HEK293 (cell line): ENCODE results near the gene CAMK2D.

Source experiments
- CTCF ChIA-PET: fragments of 350-600 bp; formaldehyde crosslinking; extraction: SDS; loops from one replicate; lab custom pipeline; 2021; ENCODE audit warnings: antibody characterized with exemption; lab: Yijun Ruan, JAX
- POLR2A ChIA-PET: fragments of 300-600 bp; formaldehyde crosslinking; extraction: SDS; loops from one replicate; lab custom pipeline; 2020; ENCODE audit warnings: antibody characterized with exemption, inconsistent platforms; lab: Yijun Ruan, JAX
- H3K27ac ChIP-seq: fragments of 200-500 bp; sonication (Bioruptor generic); 2 replicates; pipeline ENCODE4 v1.5.1; 2014; ENCODE audit warnings: low read depth, low read length, control low read depth, inconsistent platforms; ENCODE audit errors: extremely low read depth
- H3K36me3 ChIP-seq, 2 experiments: fragments of 200-500 bp in 1 of 2; sonication (Bioruptor generic) in 1 of 2; 1 replicate in 1 of 2; 2 replicates in 1 of 2; pipeline ENCODE4 v1.5.1; 2014 to 2017; ENCODE audit warnings: inconsistent platforms in 2 of 2, low read length in 2 of 2; ENCODE audit not compliant: control insufficient read depth in 2 of 2, insufficient read depth in 1 of 2
- H3K4me1 ChIP-seq: fragments of 200-500 bp; sonication (Bioruptor generic); 2 replicates; pipeline ENCODE4 v1.5.1; 2014; ENCODE audit warnings: mild to moderate bottlenecking, low read length, inconsistent platforms; ENCODE audit not compliant: control insufficient read depth, insufficient read depth
- H3K4me3 ChIP-seq: 2 replicates; pipeline ENCODE4 v1.5.1; 2011; ENCODE audit warnings: low read depth, mild to moderate bottlenecking, control low read depth, low read length, moderate library complexity
- H3K9me3 ChIP-seq: fragments of 200-500 bp; sonication (Bioruptor generic); 2 replicates; pipeline ENCODE4 v1.5.1; 2014; ENCODE audit warnings: low read depth, low read length, inconsistent platforms; ENCODE audit not compliant: control insufficient read depth, insufficient read depth
- FEZF1 ChIP-seq: fragments of 450-650 bp; formaldehyde crosslinking; IDR thresholded peaks from 2 replicates; pipeline ENCODE4 v1.5.1; 2016; ENCODE audit warnings: missing biosample characterization, missing genetic modification characterization
- HOXC10 ChIP-seq: sonication (generic); formaldehyde crosslinking; IDR thresholded peaks from 2 replicates; pipeline ENCODE4 v1.8.1; 2023; ENCODE audit warnings: mild to moderate bottlenecking, missing genetic modification reagents
- OVOL3 ChIP-seq: fragments of 450-650 bp; formaldehyde crosslinking; IDR thresholded peaks from 2 replicates; pipeline ENCODE4 v1.5.1; 2016; ENCODE audit warnings: missing biosample characterization, missing genetic modification characterization
- ZNF157 ChIP-seq: fragments of 450-650 bp; formaldehyde crosslinking; IDR thresholded peaks from 2 replicates; pipeline ENCODE4 v1.5.1; 2016; ENCODE audit warnings: missing biosample characterization, missing genetic modification characterization
- ZNF184 ChIP-seq: fragments of 450-650 bp; IDR thresholded peaks from 2 replicates; pipeline ENCODE4 v1.5.1; 2018; ENCODE audit warnings: missing biosample characterization, mild to moderate bottlenecking, missing genetic modification characterization
- ZNF324 ChIP-seq: fragments of 450-650 bp; formaldehyde crosslinking; IDR thresholded peaks from 2 replicates; pipeline ENCODE4 v1.5.1; 2016; ENCODE audit warnings: missing biosample characterization, missing genetic modification characterization
- ZNF366 ChIP-seq: fragments of 450-650 bp; formaldehyde crosslinking; conservative IDR thresholded peaks from 2 replicates; pipeline ENCODE4 v1.5.1; 2016; ENCODE audit warnings: missing biosample characterization, missing genetic modification characterization
- ZNF48 ChIP-seq: fragments of 450-650 bp; formaldehyde crosslinking; IDR thresholded peaks from 2 replicates; pipeline ENCODE4 v1.5.1; 2016; ENCODE audit warnings: missing biosample characterization, missing genetic modification characterization
- ZNF510 ChIP-seq: fragments of 450-650 bp; formaldehyde crosslinking; IDR thresholded peaks from 2 replicates; pipeline ENCODE4 v1.5.1; 2018; ENCODE audit warnings: mild to moderate bottlenecking, missing genetic modification characterization, missing biosample characterization; ENCODE audit not compliant: insufficient replicate concordance
- ZNF560 ChIP-seq: fragments of 450-650 bp; formaldehyde crosslinking; IDR thresholded peaks from 2 replicates; pipeline ENCODE4 v1.5.1; 2017; ENCODE audit warnings: missing biosample characterization, missing genetic modification characterization, borderline replicate concordance
- ZNF701 ChIP-seq: fragments of 450-650 bp; formaldehyde crosslinking; IDR thresholded peaks from 2 replicates; pipeline ENCODE4 v1.5.1; 2016; ENCODE audit warnings: missing biosample characterization, missing genetic modification characterization
- ZXDB ChIP-seq: fragments of 450-650 bp; formaldehyde crosslinking; IDR thresholded peaks from 2 replicates; pipeline ENCODE4 v1.5.1; 2016; ENCODE audit warnings: missing biosample characterization, missing genetic modification characterization
- TF ChIP-seq, protein P1 (sequence below): fragments of 450-650 bp; formaldehyde crosslinking; IDR thresholded peaks from 2 replicates; pipeline ENCODE4 v1.5.1; 2016; ENCODE audit warnings: missing biosample characterization, missing genetic modification characterization, borderline replicate concordance
- TF ChIP-seq, protein P2 (sequence below): fragments of 450-650 bp; formaldehyde crosslinking; optimal IDR thresholded peaks from 2 replicates; pipeline ENCODE3; 2016; ENCODE audit warnings: missing biosample characterization, mild to moderate bottlenecking, missing genetic modification characterization
- TF ChIP-seq, protein P3 (sequence below): fragments of 450-650 bp; IDR thresholded peaks from 2 replicates; pipeline ENCODE4 v1.5.1; 2018; ENCODE audit warnings: missing biosample characterization, missing genetic modification characterization

The CAMK2D gene

GRCh38 chr4:113601636-113602035, 159.9 kb downstream of the CAMK2D start:
- ChIA-PET POLR2A (no interaction called here), CTCF (no interaction called here)
- Histone ChIP-seq H3K27ac (no peak overlapping the region), H3K4me1 (peaks cover 3% of the 10 kb centered on the region; the same call in 1 of the 2 replicates), H3K9me3 (no peaks in the 10 kb centered on the region), H3K4me3 (no peak overlapping the region), H3K36me3 (no peaks in the 10 kb centered on the region)
- TF ChIP-seq ZNF510 (tag by site-specific recombination): no peak
- TF ChIP-seq OVOL3: no peak
- TF ChIP-seq, all 188 proteins: peak for 0

GRCh38 chr4:113596396-113596795, 165.1 kb downstream of the CAMK2D start:
- ChIA-PET POLR2A (no interaction called here), CTCF (interaction anchor here (0.6 to 0.7 kb wide), 2 partner anchors 13 to 49 kb away, joined by 3 to 4 read pairs; no protein-coding TSS in a partner anchor)
- no peaks in the 10 kb centered on the region for H3K9me3 ChIP-seq
- no peak overlapping the region for H3K4me3 ChIP-seq
- no peaks in the 10 kb centered on the region for H3K36me3 ChIP-seq
- no peak overlapping the region for H3K27ac ChIP-seq
- no peaks in the 10 kb centered on the region for H3K4me1 ChIP-seq
- TF ChIP-seq FEZF1 (tag by site-specific recombination) (no peak), ZNF48 (tag by site-specific recombination) (no peak), ZNF324 (tag by site-specific recombination) (no peak), ZNF184 (tag by site-specific recombination) (no peak), ZNF366 (tag by site-specific recombination) (no peak), ZNF157 (tag by site-specific recombination) (no peak), ZXDB (tag by site-specific recombination) (no peak), ZNF701 (tag by site-specific recombination) (no peak), HOXC10 (CRISPR knock-in tag) (no peak)
- TF ChIP-seq, protein P1, sequence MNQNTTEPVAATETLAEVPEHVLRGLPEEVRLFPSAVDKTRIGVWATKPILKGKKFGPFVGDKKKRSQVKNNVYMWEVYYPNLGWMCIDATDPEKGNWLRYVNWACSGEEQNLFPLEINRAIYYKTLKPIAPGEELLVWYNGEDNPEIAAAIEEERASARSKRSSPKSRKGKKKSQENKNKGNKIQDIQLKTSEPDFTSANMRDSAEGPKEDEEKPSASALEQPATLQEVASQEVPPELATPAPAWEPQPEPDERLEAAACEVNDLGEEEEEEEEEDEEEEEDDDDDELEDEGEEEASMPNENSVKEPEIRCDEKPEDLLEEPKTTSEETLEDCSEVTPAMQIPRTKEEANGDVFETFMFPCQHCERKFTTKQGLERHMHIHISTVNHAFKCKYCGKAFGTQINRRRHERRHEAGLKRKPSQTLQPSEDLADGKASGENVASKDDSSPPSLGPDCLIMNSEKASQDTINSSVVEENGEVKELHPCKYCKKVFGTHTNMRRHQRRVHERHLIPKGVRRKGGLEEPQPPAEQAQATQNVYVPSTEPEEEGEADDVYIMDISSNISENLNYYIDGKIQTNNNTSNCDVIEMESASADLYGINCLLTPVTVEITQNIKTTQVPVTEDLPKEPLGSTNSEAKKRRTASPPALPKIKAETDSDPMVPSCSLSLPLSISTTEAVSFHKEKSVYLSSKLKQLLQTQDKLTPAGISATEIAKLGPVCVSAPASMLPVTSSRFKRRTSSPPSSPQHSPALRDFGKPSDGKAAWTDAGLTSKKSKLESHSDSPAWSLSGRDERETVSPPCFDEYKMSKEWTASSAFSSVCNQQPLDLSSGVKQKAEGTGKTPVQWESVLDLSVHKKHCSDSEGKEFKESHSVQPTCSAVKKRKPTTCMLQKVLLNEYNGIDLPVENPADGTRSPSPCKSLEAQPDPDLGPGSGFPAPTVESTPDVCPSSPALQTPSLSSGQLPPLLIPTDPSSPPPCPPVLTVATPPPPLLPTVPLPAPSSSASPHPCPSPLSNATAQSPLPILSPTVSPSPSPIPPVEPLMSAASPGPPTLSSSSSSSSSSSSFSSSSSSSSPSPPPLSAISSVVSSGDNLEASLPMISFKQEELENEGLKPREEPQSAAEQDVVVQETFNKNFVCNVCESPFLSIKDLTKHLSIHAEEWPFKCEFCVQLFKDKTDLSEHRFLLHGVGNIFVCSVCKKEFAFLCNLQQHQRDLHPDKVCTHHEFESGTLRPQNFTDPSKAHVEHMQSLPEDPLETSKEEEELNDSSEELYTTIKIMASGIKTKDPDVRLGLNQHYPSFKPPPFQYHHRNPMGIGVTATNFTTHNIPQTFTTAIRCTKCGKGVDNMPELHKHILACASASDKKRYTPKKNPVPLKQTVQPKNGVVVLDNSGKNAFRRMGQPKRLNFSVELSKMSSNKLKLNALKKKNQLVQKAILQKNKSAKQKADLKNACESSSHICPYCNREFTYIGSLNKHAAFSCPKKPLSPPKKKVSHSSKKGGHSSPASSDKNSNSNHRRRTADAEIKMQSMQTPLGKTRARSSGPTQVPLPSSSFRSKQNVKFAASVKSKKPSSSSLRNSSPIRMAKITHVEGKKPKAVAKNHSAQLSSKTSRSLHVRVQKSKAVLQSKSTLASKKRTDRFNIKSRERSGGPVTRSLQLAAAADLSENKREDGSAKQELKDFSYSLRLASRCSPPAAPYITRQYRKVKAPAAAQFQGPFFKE (tag by site-specific recombination): no peak
- TF ChIP-seq, protein P2, sequence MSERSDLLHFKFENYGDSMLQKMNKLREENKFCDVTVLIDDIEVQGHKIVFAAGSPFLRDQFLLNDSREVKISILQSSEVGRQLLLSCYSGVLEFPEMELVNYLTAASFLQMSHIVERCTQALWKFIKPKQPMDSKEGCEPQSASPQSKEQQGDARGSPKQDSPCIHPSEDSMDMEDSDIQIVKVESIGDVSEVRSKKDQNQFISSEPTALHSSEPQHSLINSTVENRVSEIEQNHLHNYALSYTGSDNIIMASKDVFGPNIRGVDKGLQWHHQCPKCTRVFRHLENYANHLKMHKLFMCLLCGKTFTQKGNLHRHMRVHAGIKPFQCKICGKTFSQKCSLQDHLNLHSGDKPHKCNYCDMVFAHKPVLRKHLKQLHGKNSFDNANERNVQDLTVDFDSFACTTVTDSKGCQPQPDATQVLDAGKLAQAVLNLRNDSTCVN (tag by site-specific recombination): no peak
- TF ChIP-seq, protein P3, sequence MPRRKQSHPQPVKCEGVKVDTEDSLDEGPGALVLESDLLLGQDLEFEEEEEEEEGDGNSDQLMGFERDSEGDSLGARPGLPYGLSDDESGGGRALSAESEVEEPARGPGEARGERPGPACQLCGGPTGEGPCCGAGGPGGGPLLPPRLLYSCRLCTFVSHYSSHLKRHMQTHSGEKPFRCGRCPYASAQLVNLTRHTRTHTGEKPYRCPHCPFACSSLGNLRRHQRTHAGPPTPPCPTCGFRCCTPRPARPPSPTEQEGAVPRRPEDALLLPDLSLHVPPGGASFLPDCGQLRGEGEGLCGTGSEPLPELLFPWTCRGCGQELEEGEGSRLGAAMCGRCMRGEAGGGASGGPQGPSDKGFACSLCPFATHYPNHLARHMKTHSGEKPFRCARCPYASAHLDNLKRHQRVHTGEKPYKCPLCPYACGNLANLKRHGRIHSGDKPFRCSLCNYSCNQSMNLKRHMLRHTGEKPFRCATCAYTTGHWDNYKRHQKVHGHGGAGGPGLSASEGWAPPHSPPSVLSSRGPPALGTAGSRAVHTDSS (tag by site-specific recombination): no peak

- Histone ChIP-seq H3K36me3 (no peaks in the 10 kb centered on the region), H3K9me3 (no peaks in the 10 kb centered on the region), H3K27ac (no peak overlapping the region), H3K4me3 (no peak overlapping the region), H3K4me1 (no peaks in the 10 kb centered on the region)
- TF ChIP-seq ZNF560: no peak
- POLR2A ChIA-PET: no interaction called here
- CTCF ChIA-PET: no interaction called here
Measured at GRCh38 chr4:113594231-113594556, 167.3 kb downstream of the CAMK2D start.
